GM21367 (cell line): ENCODE results near the gene SPTBN5.

Source experiments
- ATAC-seq: cut with Tn5 transposase; IDR thresholded peaks from one replicate; pipeline ENCODE4 v1.9.1; 2021; ENCODE audit not compliant: unreplicated experiment

SPTBN5 gene

DNA sequence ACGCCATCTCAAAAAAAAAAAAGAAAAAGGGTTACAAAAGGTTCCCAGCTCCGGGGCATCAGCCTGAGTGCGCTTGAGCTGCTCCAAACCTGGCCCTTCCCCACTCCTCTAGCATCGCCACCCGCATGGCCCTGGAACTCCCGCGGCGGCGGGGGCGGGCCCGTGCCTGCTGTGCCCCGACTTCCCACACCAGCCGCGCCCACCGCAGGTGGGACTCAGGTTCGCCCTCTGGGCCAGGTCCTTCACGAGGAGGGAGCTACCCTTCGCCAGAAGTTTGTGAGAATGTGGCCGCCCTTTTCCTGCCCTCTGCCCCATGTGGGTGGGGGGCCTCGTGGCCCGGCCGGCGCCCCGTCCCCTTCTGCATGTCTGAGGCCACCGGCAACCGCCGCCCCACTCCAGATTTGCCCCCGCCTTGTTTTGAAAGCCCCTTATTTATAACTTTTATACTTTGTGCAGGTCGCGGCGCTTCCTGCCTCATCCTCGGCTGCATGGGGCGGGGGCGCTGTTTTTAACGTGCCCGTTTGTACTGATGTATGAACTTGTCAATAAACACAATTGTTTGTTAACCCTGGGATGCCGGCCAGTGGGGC lies 66.5 kb downstream of the SPTBN5 start:
- peak; percentile 3 for ATAC-seq

DNA sequence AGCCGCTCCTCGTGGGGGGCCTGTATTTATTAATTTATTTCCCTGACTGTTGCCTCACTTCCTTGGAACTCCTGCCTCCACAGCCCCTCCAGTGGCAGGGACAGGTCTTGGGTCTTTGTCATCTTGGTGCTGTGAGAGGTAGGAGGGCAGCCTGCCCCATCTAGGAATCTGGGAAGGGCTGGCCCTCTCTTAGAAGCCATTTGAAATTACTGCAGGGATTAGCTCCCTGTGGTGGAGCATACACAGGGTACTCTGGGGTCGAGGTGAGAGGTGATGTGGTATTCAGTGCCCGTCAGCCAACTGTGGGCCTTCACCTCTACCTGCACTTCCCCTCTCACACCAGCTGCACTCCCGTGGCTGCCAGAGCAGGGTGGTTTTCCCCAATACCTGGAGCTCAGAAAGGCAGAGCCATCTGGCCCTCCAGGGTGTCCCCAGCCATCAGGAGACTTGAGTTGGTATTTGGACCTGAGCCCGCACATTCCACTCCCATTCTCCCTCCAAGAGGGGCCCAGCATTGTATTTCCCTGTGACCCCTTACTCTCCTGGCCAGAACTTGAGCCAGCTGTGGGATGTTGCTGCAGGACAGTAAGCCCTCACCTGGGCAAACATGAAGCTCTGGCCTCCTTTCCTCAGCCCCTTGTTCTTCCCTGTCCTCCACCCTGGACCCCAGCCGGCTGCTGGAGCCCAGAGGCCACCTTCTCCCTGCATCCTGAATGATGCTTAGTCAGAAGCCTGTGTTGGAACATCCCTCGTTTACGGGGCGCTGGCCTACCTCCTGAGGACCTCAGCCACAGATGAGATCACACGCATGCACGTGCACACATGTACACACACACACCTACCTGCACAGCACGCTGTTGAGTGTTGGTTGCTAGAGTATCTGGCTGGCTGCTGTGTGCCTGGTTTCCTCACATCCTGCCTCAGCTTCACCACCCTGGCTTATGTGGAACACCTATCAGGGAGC lies 68.0 kb downstream of the SPTBN5 start:
- ATAC-seq, result no peak

DNA sequence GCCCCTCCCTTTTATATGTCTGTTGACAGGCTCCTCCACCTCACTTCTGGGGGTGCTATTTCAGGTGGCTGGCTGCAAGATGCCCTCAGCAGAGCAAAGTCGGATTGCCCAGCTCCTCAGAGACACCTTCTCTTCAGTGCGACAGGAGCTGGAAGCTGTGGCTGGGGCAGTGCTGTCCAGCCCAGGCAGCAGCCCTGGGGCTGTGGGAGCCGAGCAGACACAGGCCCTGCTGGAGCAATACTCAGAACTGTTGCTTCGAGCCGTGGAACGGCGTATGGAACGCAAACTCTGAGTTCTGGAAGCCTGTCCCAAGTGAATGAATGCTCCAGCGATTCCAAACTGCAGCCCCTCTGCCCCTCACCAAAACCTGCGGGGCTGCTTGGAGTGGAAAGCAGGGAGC lies 68.7 kb downstream of the SPTBN5 start:
- no peak for ATAC-seq

DNA sequence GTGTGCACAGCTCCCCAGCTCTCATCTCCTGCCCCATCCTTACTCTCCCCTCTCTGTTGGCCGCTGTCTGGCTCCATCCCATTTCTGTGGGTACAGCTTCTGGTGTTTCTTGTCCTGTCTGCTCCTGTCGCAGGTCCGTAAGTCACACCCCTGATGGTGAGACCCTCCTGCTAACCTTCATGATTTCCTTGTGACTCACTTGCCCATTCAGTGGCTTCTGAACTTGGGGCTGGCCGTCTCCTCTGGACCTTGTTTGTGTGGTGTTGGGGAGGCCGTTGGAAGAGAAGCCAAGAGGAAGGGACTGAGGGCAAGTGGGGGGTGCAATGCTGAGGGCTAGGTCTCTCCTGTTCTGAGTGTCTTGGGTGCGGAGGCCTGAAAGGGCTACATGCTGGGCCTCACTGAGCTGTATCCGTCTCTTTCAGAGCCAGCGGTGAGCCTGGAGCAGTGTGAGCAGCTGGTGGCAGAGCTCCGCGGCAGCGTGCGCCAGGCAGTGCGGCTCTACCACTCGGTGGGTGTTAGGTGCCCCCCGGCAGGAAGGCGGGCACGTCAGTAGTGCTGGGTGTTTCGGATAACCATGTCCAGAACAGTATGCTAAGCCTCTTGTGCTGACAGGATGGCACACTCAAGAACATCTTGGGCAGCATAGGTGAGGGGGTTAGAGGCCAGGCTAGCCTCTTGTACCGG lies 69.6 kb downstream of the SPTBN5 start:
- no peak for ATAC-seq

DNA sequence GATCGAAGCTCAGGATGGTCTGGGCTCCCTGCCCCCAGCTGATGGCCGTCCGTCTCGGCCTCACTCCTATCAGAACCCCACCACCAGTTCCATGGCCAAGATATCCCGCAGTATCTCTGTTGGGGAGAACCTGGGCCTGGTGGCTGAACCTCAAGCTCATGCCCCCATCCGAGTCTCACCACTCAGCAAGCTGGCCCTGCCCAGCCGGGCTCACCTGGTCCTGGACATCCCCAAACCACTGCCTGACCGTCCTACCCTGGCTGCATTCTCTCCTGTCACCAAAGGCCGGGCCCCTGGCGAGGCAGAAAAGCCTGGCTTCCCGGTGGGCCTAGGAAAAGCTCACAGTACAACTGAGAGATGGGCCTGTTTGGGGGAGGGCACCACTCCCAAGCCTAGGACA lies 70.4 kb downstream of the SPTBN5 start:
- no peak for ATAC-seq

DNA sequence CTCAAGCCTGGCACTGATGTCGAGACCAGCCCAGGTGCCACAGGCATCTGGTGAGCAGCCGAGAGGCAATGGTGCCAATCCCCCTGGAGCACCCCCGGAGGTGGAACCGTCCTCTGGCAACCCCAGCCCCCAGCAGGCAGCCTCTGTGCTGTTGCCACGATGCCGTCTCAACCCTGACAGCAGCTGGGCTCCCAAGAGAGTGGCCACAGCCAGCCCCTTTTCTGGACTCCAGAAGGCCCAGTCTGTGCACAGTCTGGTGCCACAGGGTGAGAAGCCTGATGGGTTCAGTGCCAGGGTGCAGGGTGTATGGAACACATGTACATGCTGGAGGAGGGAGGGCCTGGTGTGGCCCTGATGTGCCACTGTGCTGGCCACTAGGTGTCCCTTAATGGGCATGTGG lies 70.9 kb downstream of the SPTBN5 start:
- ATAC-seq, result no peak

DNA sequence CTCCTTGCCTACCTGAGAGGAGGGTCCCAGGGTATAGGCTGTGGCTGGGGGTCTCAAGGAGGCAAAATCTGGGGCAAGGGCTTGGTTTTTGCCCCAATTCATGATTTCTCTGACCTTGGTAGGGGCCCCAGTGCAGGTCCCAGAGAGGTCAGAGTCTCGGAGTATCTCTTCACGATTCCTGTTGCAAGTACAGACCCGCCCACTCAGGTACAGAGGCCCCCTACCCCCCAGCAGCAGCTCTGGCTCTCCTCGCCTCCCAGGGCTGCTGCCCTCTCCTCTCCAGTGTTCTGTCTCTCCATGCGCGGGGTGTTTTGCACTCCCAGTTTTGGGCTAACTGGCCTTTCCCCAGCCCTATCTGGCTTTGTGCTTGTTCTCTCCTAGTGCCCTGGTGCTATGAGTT lies 71.4 kb downstream of the SPTBN5 start:
- no peak for ATAC-seq

DNA sequence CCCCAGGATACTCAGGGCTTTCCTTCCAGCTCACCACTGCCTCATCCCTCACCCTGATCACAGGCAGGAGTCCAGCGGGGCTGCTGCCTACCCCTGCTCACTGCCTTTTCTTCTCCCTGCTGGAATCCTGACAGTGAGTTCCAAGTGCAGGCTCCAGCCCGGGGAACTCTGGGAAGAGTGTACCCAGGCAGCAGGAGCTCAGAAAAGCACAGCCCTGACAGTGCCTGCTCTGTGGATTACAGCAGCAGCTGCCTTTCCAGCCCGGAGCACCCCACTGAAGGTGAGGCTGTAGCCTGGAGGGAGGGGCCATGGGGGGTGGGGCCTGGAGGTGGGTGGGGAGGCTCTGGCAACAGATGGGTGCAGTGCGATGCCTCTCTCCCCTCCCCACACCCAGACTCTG lies 72.0 kb downstream of the SPTBN5 start:
- ATAC-seq, result no peak

DNA sequence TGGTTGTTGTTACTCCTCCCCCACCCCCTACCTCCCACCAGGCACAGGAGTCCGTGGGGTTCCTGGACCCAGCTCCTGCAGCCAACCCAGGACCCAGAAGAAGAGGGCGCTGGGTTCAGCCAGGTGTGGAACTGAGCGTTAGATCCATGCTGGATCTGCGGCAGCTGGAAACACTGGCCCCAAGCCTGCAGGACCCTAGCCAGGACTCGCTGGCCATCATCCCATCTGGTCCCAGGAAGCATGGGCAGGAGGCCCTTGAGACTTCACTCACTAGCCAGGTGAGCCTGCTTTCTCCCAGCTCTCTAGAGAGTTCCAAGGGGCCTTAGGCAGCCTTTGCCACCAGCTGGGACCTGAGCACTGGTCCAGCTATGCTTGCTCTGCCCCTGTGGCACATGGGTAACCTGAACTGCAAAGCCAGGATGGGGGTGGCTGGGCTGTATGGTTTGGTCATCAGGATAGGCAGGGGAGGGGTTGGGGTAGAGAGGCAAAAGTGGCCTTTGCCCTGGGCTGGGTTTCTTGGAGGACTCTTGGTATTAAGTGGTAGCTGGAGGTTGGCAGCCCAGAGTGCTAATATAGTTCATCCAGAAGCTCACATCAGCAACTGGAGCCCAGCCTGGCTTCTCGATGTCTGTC lies 72.9 kb downstream of the SPTBN5 start:
- ATAC-seq, result no peak

DNA sequence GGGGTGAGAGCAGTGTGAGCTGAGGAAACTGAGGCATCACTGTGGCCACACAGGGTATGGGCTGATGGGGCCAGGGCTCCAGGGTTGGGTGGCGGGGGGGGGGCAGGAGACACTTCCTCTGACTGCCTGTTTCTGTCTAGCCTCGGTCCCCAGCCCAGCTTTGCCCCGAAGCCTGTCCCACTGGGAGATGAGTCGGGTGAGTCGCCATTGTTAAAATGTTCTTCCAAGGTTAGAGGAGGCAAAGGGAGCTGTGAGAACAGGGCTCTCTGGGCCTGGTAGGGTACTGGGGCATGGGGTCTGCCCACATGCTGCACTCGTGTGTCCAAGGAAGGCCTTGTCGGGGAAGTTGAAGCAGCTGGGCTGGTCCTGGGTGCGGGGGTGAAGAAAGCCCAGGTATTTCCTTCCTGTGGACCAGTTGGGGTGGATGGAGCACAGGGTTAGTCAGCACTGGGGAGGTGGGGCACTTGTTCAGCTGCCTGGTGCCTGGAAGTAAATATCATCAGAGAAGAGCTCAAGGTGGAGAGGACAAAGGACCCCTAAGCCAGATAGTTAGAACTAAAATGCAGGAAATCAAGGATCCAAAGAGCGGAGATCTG lies 74.3 kb downstream of the SPTBN5 start:
- no peak for ATAC-seq

DNA sequence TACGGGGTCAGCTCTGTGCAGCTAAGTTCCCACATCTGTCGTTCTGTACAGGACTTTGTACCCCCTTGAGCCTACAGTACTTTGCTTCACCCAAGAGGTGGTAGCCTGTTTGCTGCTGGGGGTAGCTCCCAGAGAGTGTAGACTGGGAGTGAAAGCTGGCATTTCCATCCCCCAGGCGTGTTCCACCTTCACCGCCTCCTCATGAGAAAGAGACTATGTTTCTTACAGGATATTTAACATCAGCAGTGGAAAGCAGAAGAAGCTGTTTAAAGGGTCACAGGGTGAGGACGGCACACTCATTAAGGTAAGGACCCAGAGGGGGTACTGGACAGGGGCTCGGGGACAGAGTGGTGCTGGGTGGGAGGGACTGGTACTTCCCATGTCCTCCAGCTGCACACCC lies 76.1 kb downstream of the SPTBN5 start:
- no peak for ATAC-seq

DNA sequence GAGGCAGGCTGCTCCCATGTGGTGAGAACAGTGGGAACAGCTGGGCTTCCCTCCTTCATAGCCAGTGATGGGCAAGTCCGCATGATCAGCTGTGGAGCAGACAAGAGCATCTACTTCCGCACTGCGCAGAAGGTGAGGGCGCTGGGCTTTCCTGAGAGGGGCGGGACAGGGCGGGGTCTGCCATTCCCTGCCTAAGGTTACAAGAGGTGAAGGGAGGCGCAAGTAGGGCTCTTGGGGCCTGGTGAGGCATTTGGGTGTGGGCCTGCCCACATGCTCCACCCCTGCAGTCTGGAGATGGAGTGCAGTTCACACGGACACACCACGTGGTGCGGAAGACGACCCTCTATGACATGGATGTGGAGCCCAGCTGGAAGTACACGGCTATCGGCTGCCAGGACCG lies 76.5 kb downstream of the SPTBN5 start:
- no peak for ATAC-seq

DNA sequence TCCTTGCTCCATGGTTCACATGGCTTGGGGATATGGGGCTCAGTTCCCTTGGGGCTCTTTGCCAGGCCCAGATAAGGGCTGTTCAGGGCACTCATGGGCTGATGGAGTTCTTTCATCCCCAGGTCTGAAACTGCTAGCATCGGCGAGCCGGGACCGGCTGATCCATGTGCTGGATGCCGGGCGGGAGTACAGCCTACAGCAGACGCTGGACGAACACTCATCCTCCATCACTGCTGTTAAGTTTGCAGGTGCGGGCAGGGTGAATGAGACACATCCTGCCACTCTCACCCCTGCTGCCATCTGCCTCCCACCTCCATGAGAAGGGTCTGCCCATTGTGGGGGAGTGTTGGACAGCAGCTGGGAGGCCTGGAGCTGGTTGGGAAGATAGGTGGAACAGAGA lies 77.1 kb downstream of the SPTBN5 start:
- ATAC-seq, result no peak

DNA sequence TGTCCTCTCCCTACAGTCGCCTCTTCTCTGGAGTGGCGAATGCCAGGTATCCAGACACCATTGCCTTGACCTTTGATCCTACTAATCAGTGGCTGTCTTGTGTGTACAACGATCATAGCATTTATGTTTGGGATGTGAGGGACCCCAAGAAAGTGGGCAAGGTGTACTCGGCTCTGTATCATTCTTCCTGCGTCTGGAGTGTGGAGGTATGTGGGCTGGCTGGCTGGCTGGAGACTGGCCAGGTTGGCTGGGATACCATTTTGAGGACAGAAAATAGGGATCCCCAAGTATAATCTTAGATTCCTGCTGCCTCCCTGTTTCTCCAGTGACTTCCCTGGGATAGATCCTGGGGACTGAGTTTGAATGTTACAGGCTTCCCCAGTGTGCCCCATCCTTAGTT lies 79.3 kb downstream of the SPTBN5 start:
- ATAC-seq, result no peak

DNA sequence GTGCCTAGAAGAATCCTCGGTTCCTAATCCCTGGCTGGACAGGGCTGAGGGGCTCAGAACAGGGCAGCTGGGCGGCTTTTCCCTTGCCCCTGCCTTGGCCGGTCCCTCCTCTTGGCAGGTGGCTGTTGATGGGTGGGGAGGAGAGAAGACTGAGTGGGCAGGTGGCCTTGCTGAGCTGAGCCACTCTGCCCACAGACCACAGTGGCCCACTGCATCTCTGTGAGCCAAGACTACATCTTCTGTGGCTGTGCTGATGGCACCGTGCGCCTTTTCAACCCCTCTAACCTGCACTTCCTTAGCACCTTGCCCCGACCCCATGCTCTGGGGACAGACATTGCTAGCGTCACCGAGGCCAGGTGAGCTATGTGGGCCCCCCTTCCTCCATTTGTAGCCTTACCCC lies 80.4 kb downstream of the SPTBN5 start:
- no peak for ATAC-seq

DNA sequence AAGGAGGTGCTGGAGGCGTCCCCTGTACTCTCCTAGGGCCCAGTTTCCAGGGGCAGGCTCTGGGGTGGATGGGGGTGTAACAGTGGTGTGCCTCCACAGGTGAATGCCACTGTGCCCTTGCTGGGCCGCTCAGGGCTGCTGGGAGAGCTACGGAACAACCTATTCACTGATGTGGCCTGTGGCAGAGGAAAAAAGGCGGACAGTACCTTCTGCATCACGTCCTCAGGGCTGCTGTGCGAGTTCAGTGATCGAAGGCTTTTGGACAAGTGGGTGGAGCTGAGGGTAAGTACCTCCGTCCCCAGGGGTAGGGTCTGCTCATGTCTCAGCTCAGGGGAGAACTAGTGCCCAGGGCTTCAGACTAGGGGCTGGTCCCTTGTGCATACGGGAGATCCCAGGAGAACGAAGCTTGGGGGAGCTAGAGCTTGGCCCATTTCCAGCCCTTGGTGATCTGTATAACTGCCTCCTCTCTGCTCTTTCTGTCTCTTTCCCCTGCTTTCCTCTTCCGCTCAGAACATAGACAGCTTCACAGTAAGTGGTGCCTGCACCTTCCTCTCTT lies 81.0 kb downstream of the SPTBN5 start:
- no peak for ATAC-seq

DNA sequence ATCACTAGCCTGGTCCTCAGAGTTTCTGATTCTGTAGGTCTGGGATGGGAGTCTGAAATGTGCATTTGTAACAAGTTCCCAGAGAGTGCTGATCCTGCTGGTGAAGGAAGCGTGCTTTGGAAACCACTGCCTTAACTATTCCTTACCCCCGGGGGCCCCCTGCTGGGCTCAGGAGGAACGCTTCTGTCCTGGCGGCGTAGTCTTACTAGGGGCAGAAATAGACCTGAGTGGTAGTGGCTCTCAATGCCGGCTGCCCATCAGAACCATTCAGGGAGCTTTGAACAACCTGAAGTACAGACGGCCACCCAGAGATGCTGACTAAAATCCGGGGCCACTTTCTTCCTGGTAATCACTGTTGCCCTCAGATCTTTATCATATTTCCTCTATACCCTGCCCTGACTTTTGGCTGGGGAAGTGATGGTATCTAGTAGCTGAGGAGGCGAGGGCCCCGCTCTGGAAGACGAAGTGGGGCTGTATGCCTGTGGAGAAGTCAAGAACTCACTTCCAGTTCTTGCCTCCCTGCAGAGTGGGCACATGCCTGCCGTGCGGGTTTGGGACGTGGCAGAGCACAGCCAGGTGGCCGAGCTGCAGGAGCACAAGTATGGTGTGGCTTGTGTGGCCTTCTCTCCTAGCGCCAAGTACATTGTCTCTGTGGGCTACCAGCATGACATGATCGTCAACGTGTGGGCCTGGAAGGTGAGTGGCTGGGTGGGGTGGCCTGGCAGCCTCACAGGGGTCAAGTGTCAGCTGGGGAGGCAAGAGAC lies 82.2 kb downstream of the SPTBN5 start:
- no peak for ATAC-seq

DNA sequence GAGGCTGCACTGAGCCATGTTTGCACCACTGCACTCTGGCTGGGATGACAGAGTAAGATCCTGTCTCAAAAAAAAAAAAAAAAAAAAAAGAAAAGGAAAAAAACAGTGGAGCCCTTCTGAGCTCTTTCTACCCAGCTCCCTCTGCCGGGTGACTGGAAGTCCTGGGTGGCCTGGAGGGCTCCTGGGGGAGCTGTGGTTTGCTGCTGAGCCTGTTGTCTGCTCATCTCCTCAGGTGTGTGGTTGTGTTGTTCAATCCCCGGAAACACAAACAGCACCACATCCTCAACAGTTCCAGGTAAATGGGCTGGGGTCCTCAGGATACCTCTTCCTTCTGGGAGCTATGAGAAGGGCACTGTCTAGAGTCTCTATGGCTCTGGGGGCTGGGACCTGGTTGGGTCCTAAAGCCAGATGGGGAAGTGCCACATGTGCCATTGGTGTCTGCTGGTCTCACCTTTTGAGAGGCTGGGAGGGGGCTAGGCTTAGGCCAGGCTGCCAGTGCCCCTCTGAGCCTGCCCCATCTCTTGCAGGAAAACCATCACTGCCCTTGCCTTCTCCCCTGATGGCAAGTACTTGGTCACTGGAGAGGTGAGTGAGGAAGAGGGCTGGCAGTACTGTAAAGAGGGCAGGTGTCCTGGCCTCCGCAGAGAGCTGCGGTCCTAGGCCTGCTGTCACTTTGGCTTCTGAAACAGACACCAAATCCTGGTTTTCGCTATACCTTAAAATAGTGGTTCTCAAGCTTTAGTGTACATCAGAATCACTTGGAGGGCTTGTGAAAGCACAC lies 83.0 kb downstream of the SPTBN5 start:
- no peak for ATAC-seq

DNA sequence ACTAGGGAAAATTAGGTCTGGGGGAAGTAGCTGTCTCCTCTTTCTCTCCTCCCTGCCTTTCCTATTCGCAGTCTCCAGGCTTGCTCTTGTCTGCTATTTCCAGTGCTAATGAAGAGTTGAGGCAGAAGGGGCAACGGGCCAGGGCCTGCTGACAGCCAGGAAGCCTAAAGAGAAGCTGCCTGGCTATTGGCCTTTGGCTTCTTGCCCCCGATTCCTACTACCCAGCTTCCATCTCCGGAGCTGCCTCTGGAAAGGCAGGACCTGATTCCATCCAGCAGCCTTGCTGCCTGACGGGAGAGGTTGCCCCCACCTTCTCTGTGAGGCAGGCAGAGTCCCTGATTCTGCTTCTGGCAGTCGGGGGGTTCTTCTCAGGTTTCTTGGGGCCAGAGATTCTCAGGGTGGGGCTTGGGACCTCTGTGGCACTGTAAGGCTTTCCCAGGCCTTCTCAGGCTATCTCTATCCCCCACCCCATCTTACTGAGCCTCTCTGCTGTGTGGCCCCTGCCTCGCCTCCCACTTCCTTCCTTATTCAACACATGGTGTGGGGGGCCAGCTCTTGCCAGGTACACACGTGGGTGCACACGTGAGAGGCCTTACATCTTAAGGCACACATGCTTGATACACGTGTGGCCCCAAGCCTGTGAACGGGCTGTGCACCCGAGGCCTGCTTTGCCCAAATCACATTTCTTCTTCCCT lies 84.2 kb downstream of the SPTBN5 start:
- no peak for ATAC-seq
